ENCODE data around the gene PNO1.

DNA sequence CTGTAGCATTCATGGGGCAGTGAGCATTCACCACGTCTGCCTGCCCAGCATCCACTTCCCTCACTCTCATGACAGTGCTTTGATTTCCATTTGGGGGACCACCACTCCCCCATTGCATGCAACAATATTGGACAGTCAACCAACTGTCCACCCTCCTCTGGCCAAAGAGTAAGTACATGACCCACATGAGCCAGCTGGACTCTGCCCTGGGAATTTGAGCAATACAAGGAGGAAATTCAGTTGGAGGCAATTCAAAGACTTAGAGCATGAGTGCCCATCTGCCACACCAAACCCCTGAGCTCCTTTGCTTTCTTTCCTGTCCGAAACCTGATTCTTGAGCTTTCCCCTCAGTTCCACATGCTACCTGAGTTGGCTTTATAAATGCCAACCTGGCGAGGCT is 41.7 kb upstream of the PNO1 start:
- no peak for TF ChIP-seq POLR2AphosphoS5 (IDR thresholded peaks at IDR 0.05)
- no peak for TF ChIP-seq POLR2A (IDR thresholded peaks at IDR 0.05)

All from stomach (tissue), 4 donors.